SU-DHL-6 (cell line): ENCODE data around the gene WDR88.
"Not testable (repeated sequence)": the region's sequence is repeated elsewhere in the genome, so short reads cannot be mapped to it uniquely, and the experiment has no call there.

Source experiments
- EZH2phosphoT487 ChIP-seq: fragments of 200-600 bp; sonication (generic), shearing (Covaris generic); conservative IDR thresholded peaks from 2 replicates; pipeline ENCODE4 v1.6.1; 2018; ENCODE audit warnings: mild to moderate bottlenecking, antibody characterized with exemption, low read length, moderate library complexity, mixed read lengths
- TF ChIP-seq, protein P1 (sequence below): fragments of 200-600 bp; sonication (generic); IDR thresholded peaks from one replicate; pipeline ENCODE4 v1.5.1; 2017; ENCODE audit warnings: antibody characterized with exemption, mild to moderate bottlenecking, low read length, moderate library complexity; ENCODE audit not compliant: insufficient read depth, poor library complexity, severe bottlenecking

DNA sequence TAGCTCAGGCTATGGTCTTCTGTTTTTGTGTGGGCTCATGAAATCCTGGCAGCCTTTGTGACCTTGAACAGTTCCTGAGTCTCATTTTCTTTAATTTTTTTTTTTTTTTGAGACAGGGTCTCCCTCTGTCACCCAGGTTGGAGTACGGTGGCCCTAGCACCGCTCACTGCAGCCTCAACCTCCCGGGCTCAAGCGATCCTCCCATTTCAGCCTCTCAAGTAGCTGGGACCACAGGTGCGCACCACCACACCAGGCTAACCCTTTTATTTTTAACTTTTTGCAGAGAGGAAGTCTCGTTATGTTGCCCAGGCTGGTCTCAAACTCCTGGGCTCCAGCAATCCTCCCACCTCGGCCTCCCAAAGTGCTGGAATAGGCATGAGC lies 77.9 kb downstream of the WDR88 start:
- TF ChIP-seq, protein P1, sequence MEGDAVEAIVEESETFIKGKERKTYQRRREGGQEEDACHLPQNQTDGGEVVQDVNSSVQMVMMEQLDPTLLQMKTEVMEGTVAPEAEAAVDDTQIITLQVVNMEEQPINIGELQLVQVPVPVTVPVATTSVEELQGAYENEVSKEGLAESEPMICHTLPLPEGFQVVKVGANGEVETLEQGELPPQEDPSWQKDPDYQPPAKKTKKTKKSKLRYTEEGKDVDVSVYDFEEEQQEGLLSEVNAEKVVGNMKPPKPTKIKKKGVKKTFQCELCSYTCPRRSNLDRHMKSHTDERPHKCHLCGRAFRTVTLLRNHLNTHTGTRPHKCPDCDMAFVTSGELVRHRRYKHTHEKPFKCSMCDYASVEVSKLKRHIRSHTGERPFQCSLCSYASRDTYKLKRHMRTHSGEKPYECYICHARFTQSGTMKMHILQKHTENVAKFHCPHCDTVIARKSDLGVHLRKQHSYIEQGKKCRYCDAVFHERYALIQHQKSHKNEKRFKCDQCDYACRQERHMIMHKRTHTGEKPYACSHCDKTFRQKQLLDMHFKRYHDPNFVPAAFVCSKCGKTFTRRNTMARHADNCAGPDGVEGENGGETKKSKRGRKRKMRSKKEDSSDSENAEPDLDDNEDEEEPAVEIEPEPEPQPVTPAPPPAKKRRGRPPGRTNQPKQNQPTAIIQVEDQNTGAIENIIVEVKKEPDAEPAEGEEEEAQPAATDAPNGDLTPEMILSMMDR, result not testable (repeated sequence)
- TF ChIP-seq EZH2phosphoT487, result not testable (repeated sequence)
